Frontal cortex (tissue), 4 donors: ENCODE results near the gene SETD3. TPM values are rescaled to one million over a fixed set of nuclear protein-coding genes. Genes with fewer than 3 reads are reported as not detected.

ENCODE experiments used
- DNase-seq, 2 donors: peaks; one replicate each; pipeline ENCODE4 v3.0.0; 2012; ENCODE audit warnings: low spot score in 2 of 2
- FAIRE-seq: peaks from 2 replicates; lab custom pipeline; 2012; peaks lifted over from hg19 to GRCh38; lab: Jason Lieb, UNC
- total RNA-seq: library from RNA; depleted of rRNA; stranded (reverse); fragments of >200 nt; gene quantifications from one replicate; pipeline ENCODE4 v1.2.3, GENCODE V29; 2014
- donor health status: control.
- donor health status: control.
- donor health status: control.

SETD3 gene
- total RNA-seq, 1 donor from 2014 or later: 119 TPM

GRCh38 chr14:99382071-99382470, 98.6 kb downstream of the SETD3 start:
- no peak for DNase-seq
- FAIRE-seq: no peak

GRCh38 chr14:99381688-99382060, 99.0 kb downstream of the SETD3 start:
- no peak for FAIRE-seq
- DNase-seq: no peak

GRCh38 chr14:99380991-99381687, 99.5 kb downstream of the SETD3 start:
- DNase-seq (no peak), FAIRE-seq (no peak)

- DNase-seq: no peak
- FAIRE-seq: no peak
Observed at GRCh38 chr14:99380402-99380801, 100.3 kb downstream of the SETD3 start.

- FAIRE-seq (no peak), DNase-seq (no peak)
Observed at GRCh38 chr14:99378782-99379214, 101.9 kb downstream of the SETD3 start.

- DNase-seq (no peak), FAIRE-seq (no peak)
Observed at GRCh38 chr14:99377951-99378350, 102.7 kb downstream of the SETD3 start.

- FAIRE-seq (no peak), DNase-seq (no peak)
Observed at GRCh38 chr14:99374964-99375363, 105.7 kb downstream of the SETD3 start.

GRCh38 chr14:99363616-99364290, 116.9 kb downstream of the SETD3 start:
- no peak for DNase-seq
- FAIRE-seq: no peak

GRCh38 chr14:99363051-99363450, 117.6 kb downstream of the SETD3 start:
- no peak for DNase-seq
- no peak for FAIRE-seq

GRCh38 chr14:99361596-99362215, 119.0 kb downstream of the SETD3 start:
- FAIRE-seq: no peak
- DNase-seq: no peak

GRCh38 chr14:99360774-99361595, 119.7 kb downstream of the SETD3 start:
- FAIRE-seq (no peak), DNase-seq (no peak)

- DNase-seq: no peak
- no peak for FAIRE-seq
Observed at GRCh38 chr14:99359906-99360305, 120.8 kb downstream of the SETD3 start.

GRCh38 chr14:99357916-99358390, 122.7 kb downstream of the SETD3 start:
- peak in 1 of 2 donors; percentile 21 for DNase-seq
- no peak for FAIRE-seq

GRCh38 chr14:99357151-99357915, 123.3 kb downstream of the SETD3 start:
- DNase-seq: no peak
- FAIRE-seq: no peak

- FAIRE-seq (no peak), DNase-seq (no peak)
Observed at GRCh38 chr14:99356031-99356608, 124.5 kb downstream of the SETD3 start.

GRCh38 chr14:99354166-99354875, 126.3 kb downstream of the SETD3 start:
- FAIRE-seq: no peak
- no peak for DNase-seq

GRCh38 chr14:99352688-99353280, 127.9 kb downstream of the SETD3 start:
- FAIRE-seq: no peak
- no peak for DNase-seq
